ENCODE measurements around the gene BMPER.

Gene BMPER

GRCh38 chr7:33979807-33980355, 74.5 kb downstream of the BMPER start:
- no peaks in the 10 kb centered on the region for H3K36me3 ChIP-seq (ENCODE audit: control insufficient read depth, insufficient read depth, low read length)
- no peak for DNase-seq (ENCODE audit: extremely low read depth, insufficient read length)
- TF ChIP-seq CTCF (IDR thresholded peaks at IDR 0.05; ENCODE audit: insufficient read depth, low read length, poor library complexity, severe bottlenecking), result no peak
- no peaks in the 10 kb centered on the region; the same call in 1 of the 2 replicates for H3K27me3 ChIP-seq (replicated peaks; ENCODE audit: control insufficient read depth, insufficient read depth, low read length)
- no peak overlapping the region for H3K4me3 ChIP-seq (replicated peaks; ENCODE audit: low read depth, low read length)

- TF ChIP-seq CTCF (IDR thresholded peaks at IDR 0.05; ENCODE audit: insufficient read depth, low read length, poor library complexity, severe bottlenecking), result no peak
- H3K27me3 ChIP-seq (replicated peaks; ENCODE audit: control insufficient read depth, insufficient read depth, low read length), result no peaks in the 10 kb centered on the region
- no peak for DNase-seq (ENCODE audit: extremely low read depth, insufficient read length)
- no peaks in the 10 kb centered on the region for H3K36me3 ChIP-seq (ENCODE audit: control insufficient read depth, insufficient read depth, low read length)
- H3K4me3 ChIP-seq (replicated peaks; ENCODE audit: low read depth, low read length), result no peak overlapping the region
These were observed 75.9 kb downstream of the BMPER start for GRCh38 chr7:33981226-33981625.

- no peak for DNase-seq (ENCODE audit: extremely low read depth, insufficient read length)
These were observed 76.5 kb downstream of the BMPER start for GRCh38 chr7:33981671-33982424.

GRCh38 chr7:33982425-33982786, 77.1 kb downstream of the BMPER start:
- Histone ChIP-seq H3K36me3 (ENCODE audit: control insufficient read depth, insufficient read depth, low read length) (no peaks in the 10 kb centered on the region), H3K4me3 (replicated peaks; ENCODE audit: low read depth, low read length) (no peak overlapping the region), H3K27me3 (replicated peaks; ENCODE audit: control insufficient read depth, insufficient read depth, low read length) (no peaks in the 10 kb centered on the region)
- TF ChIP-seq CTCF (IDR thresholded peaks at IDR 0.05; ENCODE audit: insufficient read depth, low read length, poor library complexity, severe bottlenecking), result no peak
- no peak for DNase-seq (ENCODE audit: extremely low read depth, insufficient read length)

More at GRCh38 chr7:33981671-33982424, 76.5 kb downstream of the BMPER start:
- Histone ChIP-seq H3K27me3 (replicated peaks; ENCODE audit: control insufficient read depth, insufficient read depth, low read length) (no peaks in the 10 kb centered on the region), H3K4me3 (replicated peaks; ENCODE audit: low read depth, low read length) (no peak overlapping the region), H3K36me3 (ENCODE audit: control insufficient read depth, insufficient read depth, low read length) (no peaks in the 10 kb centered on the region)
- no peak for TF ChIP-seq CTCF (IDR thresholded peaks at IDR 0.05; ENCODE audit: insufficient read depth, low read length, poor library complexity, severe bottlenecking)

GRCh38 chr7:33986451-33986850, 81.1 kb downstream of the BMPER start:
- TF ChIP-seq CTCF (IDR thresholded peaks at IDR 0.05; ENCODE audit: insufficient read depth, low read length, poor library complexity, severe bottlenecking), result no peak

More at GRCh38 chr7:33986451-33986850, 81.1 kb downstream of the BMPER start:
- no peak for DNase-seq (ENCODE audit: extremely low read depth, insufficient read length)
- Histone ChIP-seq H3K36me3 (ENCODE audit: control insufficient read depth, insufficient read depth, low read length) (no peaks in the 10 kb centered on the region), H3K27me3 (replicated peaks; ENCODE audit: control insufficient read depth, insufficient read depth, low read length) (no peaks in the 10 kb centered on the region), H3K4me3 (replicated peaks; ENCODE audit: low read depth, low read length) (no peak overlapping the region)
